Astrocyte (in vitro differentiated cells and primary cell): Measurements from ENCODE around the gene STRN. TPM values are rescaled to one million over a fixed set of nuclear protein-coding genes. Genes with fewer than 3 reads are reported as not detected.

Experiments
- DNase-seq: peaks from one replicate; pipeline ENCODE4 v3.0.0-alpha.2; 2010; ENCODE audit warnings: low read depth
- FAIRE-seq: peaks from 2 replicates; lab custom pipeline; 2011; peaks lifted over from hg19 to GRCh38; lab: Jason Lieb, UNC
- H2AFZ ChIP-seq: 2 replicates; pipeline ENCODE4 v1.6.0; 2012; ENCODE audit warnings: low read depth, low read length, inconsistent platforms
- H3K27ac ChIP-seq: 2 replicates; pipeline ENCODE4 v1.5.1; 2011; ENCODE audit warnings: low read depth, low read length, inconsistent platforms
- H3K27me3 ChIP-seq: 2 replicates; pipeline ENCODE4 v1.6.0; 2011; ENCODE audit warnings: low read length, inconsistent platforms; ENCODE audit not compliant: insufficient read depth
- H3K36me3 ChIP-seq: 2 replicates; pipeline ENCODE4 v1.5.1; 2011; ENCODE audit warnings: low read length, inconsistent platforms; ENCODE audit not compliant: insufficient read depth
- H3K4me1 ChIP-seq: 2 replicates; pipeline ENCODE4 v1.5.1; 2011; ENCODE audit warnings: low read length, inconsistent platforms; ENCODE audit not compliant: insufficient read depth
- H3K4me2 ChIP-seq: 2 replicates; pipeline ENCODE4 v1.6.0; 2012; ENCODE audit warnings: low read length, inconsistent platforms
- H3K4me3 ChIP-seq: 2 replicates; pipeline ENCODE4 v1.5.1; 2011; ENCODE audit warnings: low read depth, mild to moderate bottlenecking, low read length, inconsistent platforms; ENCODE audit not compliant: insufficient read depth
- H3K79me2 ChIP-seq: 2 replicates; pipeline ENCODE4 v1.6.0; 2012; ENCODE audit warnings: mild to moderate bottlenecking, low read length, inconsistent platforms; ENCODE audit not compliant: insufficient read depth
- H3K9ac ChIP-seq: 2 replicates; pipeline ENCODE4 v1.6.0; 2012; ENCODE audit warnings: mild to moderate bottlenecking, low read length, inconsistent platforms
- H3K9me3 ChIP-seq: 2 replicates; pipeline ENCODE4 v1.5.1; 2012; ENCODE audit warnings: low read depth, mild to moderate bottlenecking, low read length, inconsistent platforms; ENCODE audit not compliant: insufficient read depth
- H4K20me1 ChIP-seq: 2 replicates; pipeline ENCODE4 v1.6.0; 2012; ENCODE audit warnings: low read length, inconsistent platforms; ENCODE audit not compliant: insufficient read depth
- H3K27ac Mint-ChIP-seq: one replicate; pipeline ENCODE4 v1.8.0; 2021; ENCODE audit warnings: mild to moderate bottlenecking, mixed read lengths; ENCODE audit not compliant: unreplicated experiment
- H3K27me3 Mint-ChIP-seq: one replicate; pipeline ENCODE4 v1.8.0; 2021; ENCODE audit warnings: low read depth, mixed read lengths; ENCODE audit not compliant: unreplicated experiment
- H3K36me3 Mint-ChIP-seq: one replicate; pipeline ENCODE4 v1.8.0; 2021; ENCODE audit warnings: low read depth, mixed read lengths; ENCODE audit not compliant: unreplicated experiment
- H3K4me1 Mint-ChIP-seq: one replicate; pipeline ENCODE4 v1.8.0; 2021; ENCODE audit warnings: low read depth, mixed read lengths; ENCODE audit not compliant: unreplicated experiment
- H3K4me3 Mint-ChIP-seq: one replicate; pipeline ENCODE4 v1.8.0; 2021; ENCODE audit warnings: mild to moderate bottlenecking, moderate library complexity, mixed read lengths; ENCODE audit not compliant: unreplicated experiment
- H3K9me3 Mint-ChIP-seq: one replicate; pipeline ENCODE4 v1.8.0; 2021; ENCODE audit warnings: mild to moderate bottlenecking, mixed read lengths; ENCODE audit not compliant: unreplicated experiment
- CTCF ChIP-seq: IDR thresholded peaks from 2 replicates; pipeline ENCODE4 v1.5.1; 2011; ENCODE audit warnings: low read depth, mild to moderate bottlenecking, inconsistent platforms, low read length, moderate library complexity; ENCODE audit not compliant: insufficient read depth
- EZH2 ChIP-seq: IDR thresholded peaks from 2 replicates; pipeline ENCODE4 v1.6.1; 2012; ENCODE audit warnings: mild to moderate bottlenecking, low read length, inconsistent platforms; ENCODE audit not compliant: insufficient read depth
- total RNA-seq: library from RNA; stranded (reverse); gene quantifications from 2 replicates; pipeline ENCODE4 v1.2.1, GENCODE V29; 2021

STRN gene
- total RNA-seq, 1 donor from 2014 or later = 25.6 TPM

GRCh38 chr2:36801088-36801487 lies 165.2 kb downstream of the STRN start:
- Histone ChIP-seq H3K27ac (no peak overlapping the region), H3K27me3 (no peaks in the 10 kb centered on the region), H3K4me1 (no peaks in the 10 kb centered on the region), H3K9me3 (no peaks in the 10 kb centered on the region), H3K36me3 (no peaks in the 10 kb centered on the region), H3K4me2 (no peak overlapping the region), H3K4me3 (no peak overlapping the region), H3K9ac (no peak overlapping the region), H2AFZ (no peak overlapping the region), H3K79me2 (no peaks in the 10 kb centered on the region), H4K20me1 (no peaks in the 10 kb centered on the region)
- peaks cover 10% of the 10 kb centered on the region for H3K27me3 Mint-ChIP-seq
- DNase-seq = no peak
- no peaks in the 10 kb centered on the region for H3K36me3 Mint-ChIP-seq
- H3K4me3 Mint-ChIP-seq = no peak overlapping the region
- H3K4me1 Mint-ChIP-seq = peaks cover 10% of the 10 kb centered on the region
- TF ChIP-seq CTCF (no peak), EZH2 (no peak)
- peaks cover 1% of the 10 kb centered on the region for H3K9me3 Mint-ChIP-seq
- no peak overlapping the region for H3K27ac Mint-ChIP-seq
- FAIRE-seq = no peak

GRCh38 chr2:36800381-36800780 lies 166.0 kb downstream of the STRN start:
- Histone ChIP-seq H3K4me2 (no peak overlapping the region), H3K79me2 (no peaks in the 10 kb centered on the region), H4K20me1 (no peaks in the 10 kb centered on the region), H2AFZ (no peak overlapping the region), H3K4me3 (no peak overlapping the region), H3K36me3 (no peaks in the 10 kb centered on the region), H3K9me3 (no peaks in the 10 kb centered on the region), H3K27me3 (no peaks in the 10 kb centered on the region), H3K4me1 (no peaks in the 10 kb centered on the region), H3K9ac (no peak overlapping the region), H3K27ac (no peak overlapping the region)
- Mint-ChIP-seq H3K27ac (no peak overlapping the region), H3K36me3 (no peaks in the 10 kb centered on the region), H3K9me3 (peaks cover 1% of the 10 kb centered on the region), H3K4me3 (no peak overlapping the region), H3K27me3 (peaks cover 10% of the 10 kb centered on the region), H3K4me1 (peaks cover 10% of the 10 kb centered on the region)
- TF ChIP-seq EZH2 = no peak
- TF ChIP-seq CTCF = no peak
- DNase-seq = no peak
- FAIRE-seq = no peak

- no peaks in the 10 kb centered on the region for H3K4me1 ChIP-seq
- H3K27me3 ChIP-seq = no peaks in the 10 kb centered on the region
- no peak overlapping the region for H3K4me2 ChIP-seq
- H3K27ac ChIP-seq = no peak overlapping the region
- TF ChIP-seq EZH2 (no peak), CTCF (no peak)
- no peak overlapping the region for H2AFZ ChIP-seq
- no peaks in the 10 kb centered on the region for H4K20me1 ChIP-seq
- peaks cover 10% of the 10 kb centered on the region for H3K4me1 Mint-ChIP-seq
- H3K9me3 Mint-ChIP-seq = peaks cover 1% of the 10 kb centered on the region
- H3K27me3 Mint-ChIP-seq = peaks cover 10% of the 10 kb centered on the region
- H3K36me3 ChIP-seq = no peaks in the 10 kb centered on the region
- no peaks in the 10 kb centered on the region for H3K36me3 Mint-ChIP-seq
- no peak overlapping the region for H3K4me3 Mint-ChIP-seq
- H3K27ac Mint-ChIP-seq = no peak overlapping the region
- H3K79me2 ChIP-seq = no peaks in the 10 kb centered on the region
- no peaks in the 10 kb centered on the region for H3K9me3 ChIP-seq
- H3K9ac ChIP-seq = no peak overlapping the region
- DNase-seq = no peak
- no peak overlapping the region for H3K4me3 ChIP-seq
- no peak for FAIRE-seq
Observed at GRCh38 chr2:36798724-36799123, 167.6 kb downstream of the STRN start.
